Measurements from ENCODE around the gene YJEFN3.

Gene YJEFN3

DNA sequence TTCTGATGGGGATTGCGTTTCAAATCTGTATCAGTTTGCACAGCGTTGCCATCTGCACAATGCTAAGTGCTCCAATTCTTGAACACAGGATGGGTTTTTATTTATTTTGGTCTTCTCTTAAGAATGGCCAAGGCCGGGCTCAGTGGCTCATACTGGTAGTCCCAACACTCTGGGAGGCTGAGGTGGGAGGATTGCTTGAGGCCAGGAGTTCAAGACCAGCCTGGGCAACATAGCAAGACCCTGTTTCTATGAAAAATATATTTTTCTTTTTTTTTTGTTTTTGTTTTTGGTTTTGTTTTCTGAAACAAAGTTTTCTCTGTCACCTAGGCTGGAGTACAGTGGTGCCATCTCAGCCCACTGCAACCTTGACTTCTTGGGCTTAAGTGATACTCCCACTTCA is 5.5 kb upstream of the YJEFN3 start:
- no peak overlapping the region for H3K4me3 ChIP-seq (ENCODE audit: low read depth, low read length)
- no peak for DNase-seq (ENCODE audit: low read depth)
- TF ChIP-seq, protein P1, sequence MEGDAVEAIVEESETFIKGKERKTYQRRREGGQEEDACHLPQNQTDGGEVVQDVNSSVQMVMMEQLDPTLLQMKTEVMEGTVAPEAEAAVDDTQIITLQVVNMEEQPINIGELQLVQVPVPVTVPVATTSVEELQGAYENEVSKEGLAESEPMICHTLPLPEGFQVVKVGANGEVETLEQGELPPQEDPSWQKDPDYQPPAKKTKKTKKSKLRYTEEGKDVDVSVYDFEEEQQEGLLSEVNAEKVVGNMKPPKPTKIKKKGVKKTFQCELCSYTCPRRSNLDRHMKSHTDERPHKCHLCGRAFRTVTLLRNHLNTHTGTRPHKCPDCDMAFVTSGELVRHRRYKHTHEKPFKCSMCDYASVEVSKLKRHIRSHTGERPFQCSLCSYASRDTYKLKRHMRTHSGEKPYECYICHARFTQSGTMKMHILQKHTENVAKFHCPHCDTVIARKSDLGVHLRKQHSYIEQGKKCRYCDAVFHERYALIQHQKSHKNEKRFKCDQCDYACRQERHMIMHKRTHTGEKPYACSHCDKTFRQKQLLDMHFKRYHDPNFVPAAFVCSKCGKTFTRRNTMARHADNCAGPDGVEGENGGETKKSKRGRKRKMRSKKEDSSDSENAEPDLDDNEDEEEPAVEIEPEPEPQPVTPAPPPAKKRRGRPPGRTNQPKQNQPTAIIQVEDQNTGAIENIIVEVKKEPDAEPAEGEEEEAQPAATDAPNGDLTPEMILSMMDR (IDR thresholded peaks at IDR 0.05; ENCODE audit: low read depth, low read length, missing control alignments): no peak
- in situ Hi-C loops (cut with HindIII; ENCODE audit: low sequenced_read_pairs): no loop called here

DNA sequence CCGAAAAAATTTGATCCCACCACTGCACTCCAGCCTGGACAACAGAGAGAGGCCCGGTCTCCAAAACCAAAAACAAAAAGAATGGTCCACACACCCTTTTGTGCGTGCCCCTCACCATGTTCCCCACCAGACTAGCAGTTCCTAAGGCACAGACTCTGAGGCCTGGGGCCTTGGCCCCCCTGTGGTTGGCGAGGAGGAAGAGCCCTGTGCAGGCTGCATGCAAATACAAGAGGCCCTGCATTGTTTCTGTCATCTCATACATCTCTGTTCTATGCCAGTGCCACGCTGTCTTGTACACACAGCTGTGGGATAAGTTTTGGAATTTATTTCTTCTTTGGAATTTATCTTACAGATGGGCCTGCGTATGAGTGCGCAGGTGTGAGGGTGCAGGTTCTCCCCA is 4.7 kb upstream of the YJEFN3 start:
- TF ChIP-seq, protein P1 (IDR thresholded peaks at IDR 0.05; ENCODE audit: low read depth, low read length, missing control alignments): no peak
- H3K4me3 ChIP-seq (ENCODE audit: low read depth, low read length): no peak overlapping the region
- in situ Hi-C loops (cut with HindIII; ENCODE audit: low sequenced_read_pairs): no loop called here
- no peak for DNase-seq (ENCODE audit: low read depth)

DNA sequence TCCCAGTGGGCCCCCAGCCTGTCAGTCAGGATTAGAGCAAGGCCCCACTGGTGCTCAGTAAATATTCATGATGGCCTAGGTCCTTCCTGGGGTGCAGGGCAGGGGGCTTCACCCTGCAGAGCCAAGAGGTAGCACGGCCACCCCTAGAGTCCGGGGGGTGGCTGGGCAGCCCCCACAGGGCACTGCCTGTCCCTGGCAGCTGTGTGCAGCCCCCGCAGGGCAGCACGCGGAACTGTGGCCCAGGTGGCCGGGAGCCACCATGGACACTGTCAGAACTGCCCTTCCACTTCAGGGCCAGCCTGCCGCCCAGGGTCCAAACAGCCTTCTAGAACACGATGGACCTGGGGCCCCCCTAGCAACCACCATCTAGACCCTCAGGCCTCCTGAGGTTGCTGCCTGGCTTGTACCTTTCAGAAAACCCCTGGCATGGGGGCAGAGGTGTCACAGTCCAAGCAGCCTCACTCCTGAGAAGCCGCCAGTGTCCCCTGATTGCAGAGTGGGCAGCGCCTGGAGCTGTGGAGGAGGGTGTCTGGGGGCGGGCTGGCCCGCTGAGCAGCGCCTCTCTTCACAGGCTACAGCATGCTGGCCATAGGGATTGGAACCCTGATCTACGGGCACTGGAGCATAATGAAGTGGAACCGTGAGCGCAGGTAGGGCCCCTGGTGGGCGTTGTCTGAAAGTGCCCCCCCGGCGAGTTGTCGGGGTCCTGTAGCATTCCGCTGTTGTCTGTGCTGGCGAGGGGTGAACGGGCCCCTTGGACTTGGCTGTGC is 2.9 kb upstream of the YJEFN3 start:
- no peak for DNase-seq (ENCODE audit: low read depth)
- TF ChIP-seq, protein P1 (IDR thresholded peaks at IDR 0.05; ENCODE audit: low read depth, low read length, missing control alignments): no peak
- in situ Hi-C loops (cut with HindIII; ENCODE audit: low sequenced_read_pairs): no loop called here
- H3K4me3 ChIP-seq (ENCODE audit: low read depth, low read length): no peak overlapping the region

DNA sequence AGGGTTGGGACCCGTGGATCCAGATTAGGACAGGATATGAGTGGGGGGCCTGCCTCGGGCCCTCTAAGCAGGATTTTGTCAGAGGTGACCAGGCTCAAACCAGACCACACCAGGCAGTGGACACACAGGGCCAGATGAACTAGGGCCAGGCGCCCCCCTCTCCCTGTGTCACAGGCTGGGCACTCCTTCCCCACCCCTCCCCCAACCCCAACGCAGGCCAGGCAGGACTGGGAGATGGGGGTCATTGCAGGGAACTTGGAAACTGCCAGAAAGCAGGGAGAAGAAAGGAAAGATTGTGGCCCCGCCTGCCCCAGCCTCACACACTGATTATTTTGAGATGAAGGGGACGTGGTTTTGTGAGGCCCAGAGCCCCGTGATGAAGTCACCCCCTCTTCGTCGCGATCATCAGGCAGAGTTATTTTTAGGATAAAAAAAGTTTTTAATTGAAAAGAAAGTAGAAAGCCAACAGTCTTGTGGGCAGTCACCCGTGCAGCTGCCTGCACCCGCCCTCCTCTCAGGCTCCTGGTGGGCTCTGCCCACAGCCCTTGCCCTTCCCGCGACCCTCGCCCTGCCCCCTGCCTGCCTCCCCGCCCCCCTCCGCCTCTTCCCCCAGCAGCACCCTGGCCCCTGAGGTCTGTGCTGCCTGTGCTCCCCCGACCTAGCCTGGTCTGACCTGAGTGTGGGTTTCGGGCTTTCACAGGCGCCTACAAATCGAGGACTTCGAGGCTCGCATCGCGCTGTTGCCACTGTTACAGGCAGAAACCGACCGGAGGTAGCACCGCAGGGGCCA is 1.9 kb upstream of the YJEFN3 start:
- TF ChIP-seq, protein P1 (IDR thresholded peaks at IDR 0.05; ENCODE audit: low read depth, low read length, missing control alignments): no peak
- DNase-seq (ENCODE audit: low read depth): no peak
- in situ Hi-C loops (cut with HindIII; ENCODE audit: low sequenced_read_pairs): no loop called here

DNA sequence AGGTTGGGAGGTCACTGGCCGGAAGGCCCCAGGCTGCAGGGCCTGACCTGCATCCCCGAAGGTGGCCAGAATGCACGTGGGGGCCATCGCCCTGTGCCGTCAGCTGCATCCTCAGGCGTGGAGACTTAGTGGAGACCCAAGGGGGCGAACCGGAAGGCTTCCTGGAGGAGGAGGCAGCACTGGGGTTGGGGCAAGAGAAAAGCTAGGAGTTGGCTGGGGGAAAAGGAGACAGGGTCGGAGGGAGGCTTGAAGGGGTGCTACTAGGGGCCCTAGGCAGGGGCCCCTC is 1.4 kb upstream of the YJEFN3 start:
- in situ Hi-C loops (cut with HindIII; ENCODE audit: low sequenced_read_pairs): no loop called here
- TF ChIP-seq, protein P1 (IDR thresholded peaks at IDR 0.05; ENCODE audit: low read depth, low read length, missing control alignments): no peak
- no peak for DNase-seq (ENCODE audit: low read depth)
- H3K4me3 ChIP-seq (ENCODE audit: low read depth, low read length): no peak overlapping the region

More for the DNA sequence above, 1.9 kb upstream of the YJEFN3 start:
- H3K4me3 ChIP-seq (ENCODE audit: low read depth, low read length): no peak overlapping the region

DNA sequence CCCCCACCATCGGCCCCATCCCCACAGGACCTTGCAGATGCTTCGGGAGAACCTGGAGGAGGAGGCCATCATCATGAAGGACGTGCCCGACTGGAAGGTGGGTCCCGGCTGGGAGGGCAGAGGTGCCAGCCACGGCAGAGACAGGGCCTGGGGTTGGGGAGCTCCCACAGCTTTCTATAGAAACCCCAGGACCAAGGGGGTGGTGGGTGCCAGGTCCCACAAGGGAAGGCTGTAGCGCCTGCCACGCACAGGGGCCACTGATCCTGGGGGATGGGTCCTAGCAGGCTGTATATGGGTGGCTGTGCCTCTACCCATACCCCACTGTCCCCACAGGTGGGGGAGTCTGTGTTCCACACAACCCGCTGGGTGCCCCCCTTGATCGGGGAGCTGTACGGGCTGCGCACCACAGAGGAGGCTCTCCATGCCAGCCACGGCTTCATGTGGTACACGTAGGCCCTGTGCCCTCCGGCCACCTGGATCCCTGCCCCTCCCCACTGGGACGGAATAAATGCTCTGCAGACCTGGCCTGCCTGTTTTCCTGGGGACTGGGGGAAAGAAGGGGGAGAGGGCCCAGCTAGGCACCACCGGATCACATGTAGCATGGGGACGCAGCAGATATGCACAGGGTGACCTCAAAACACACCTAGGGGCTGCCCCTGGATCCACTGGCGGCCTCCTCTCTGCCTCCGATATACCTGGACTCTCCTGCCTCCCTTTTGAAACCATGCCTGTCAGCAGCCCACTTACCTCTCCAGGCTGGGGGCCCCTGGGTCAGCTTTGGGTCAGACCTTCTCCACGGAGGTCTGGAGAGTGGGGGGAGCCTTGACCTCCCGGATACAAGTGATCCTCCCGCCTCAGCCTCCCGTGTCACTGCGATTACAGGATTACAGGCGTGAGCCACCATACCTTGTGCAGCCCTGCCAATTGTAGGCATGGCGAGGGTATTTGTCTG is 761 bp upstream of the YJEFN3 start:
- H3K4me3 ChIP-seq (ENCODE audit: low read depth, low read length): no peak overlapping the region
- DNase-seq (ENCODE audit: low read depth): no peak
- TF ChIP-seq, protein P1 (IDR thresholded peaks at IDR 0.05; ENCODE audit: low read depth, low read length, missing control alignments): no peak
- in situ Hi-C loops (cut with HindIII; ENCODE audit: low sequenced_read_pairs): no loop called here

Data from astrocyte of the cerebellum (primary cell).